Activated CD8-positive, alpha-beta T cell treated with anti-CD3 and anti-CD28 coated beads for 36 hours (primary cell): ENCODE results near the gene ELP4. TPM values are rescaled to one million over a fixed set of nuclear protein-coding genes. Genes with fewer than 3 reads are reported as not detected.

Source experiments
- ATAC-seq: fragments of 200-7000 bp; cut with Tn5 transposase; one replicate; pipeline ENCODE4 v1.10.0; 2021; ENCODE audit warnings: mild to moderate bottlenecking, moderate library complexity
- CTCF ChIA-PET: fragments of 350-600 bp; sonication (Branson Sonifier 250); formaldehyde crosslinking; loops from one replicate; lab custom pipeline; 2021; ENCODE audit warnings: antibody characterized with exemption; lab: Charles Lee
- POLR2A ChIA-PET: fragments of 350-600 bp; sonication (Branson Sonifier 250); formaldehyde crosslinking; loops from one replicate; lab custom pipeline; 2021; ENCODE audit warnings: antibody characterized with exemption; lab: Charles Lee
- DNase-seq: peaks from one replicate; pipeline ENCODE4 v3.0.0-alpha.2; 2020
- H3K27ac Mint-ChIP-seq: one replicate; pipeline ENCODE4 v1.8.0; 2021; ENCODE audit warnings: mild to moderate bottlenecking, mixed read lengths
- H3K27me3 Mint-ChIP-seq: one replicate; pipeline ENCODE4 v1.8.0; 2021; ENCODE audit warnings: mixed read lengths
- H3K36me3 Mint-ChIP-seq: one replicate; pipeline ENCODE4 v1.8.0; 2021; ENCODE audit warnings: low read depth, mixed read lengths
- H3K4me1 Mint-ChIP-seq: one replicate; pipeline ENCODE4 v1.8.0; 2021; ENCODE audit warnings: low read depth, mixed read lengths
- H3K4me3 Mint-ChIP-seq: one replicate; pipeline ENCODE4 v1.8.0; 2021; ENCODE audit warnings: mild to moderate bottlenecking, moderate library complexity, mixed read lengths
- H3K9me3 Mint-ChIP-seq: one replicate; pipeline ENCODE4 v1.8.0; 2021; ENCODE audit warnings: mixed read lengths
- intact Hi-C: fragments of 100-400 bp; cut with micrococcal nuclease; formaldehyde crosslinking; loops from one replicate; pipeline ENCODE4 v1.10.0; 2022
- total RNA-seq, 2 experiments: library from RNA; stranded (reverse); gene quantifications; one replicate each; pipeline ENCODE4 v1.2.3, GENCODE V29; 2021
- TF ChIP-seq, protein P1 (sequence below): fragments of 200-600 bp; IDR thresholded peaks from one replicate; pipeline ENCODE4 v1.8.0; 2022; ENCODE audit warnings: antibody characterized with exemption, mild to moderate bottlenecking

ELP4 gene
- total RNA-seq, 2 experiments from 2014 or later = 21.1 to 21.6 TPM

GRCh38 chr11:31800398-31801265, 291.1 kb downstream of the ELP4 start:
- H3K27me3 Mint-ChIP-seq = peaks cover 83% of the 10 kb centered on the region
- H3K4me3 Mint-ChIP-seq = no peak overlapping the region
- DNase-seq (no peak), ATAC-seq (no peak)
- H3K9me3 Mint-ChIP-seq = peaks cover 5% of the 10 kb centered on the region
- intact Hi-C loops = no loop called here
- peaks cover 12% of the 10 kb centered on the region for H3K36me3 Mint-ChIP-seq
- no peak overlapping the region for H3K27ac Mint-ChIP-seq
- CTCF ChIA-PET = no interaction called here
- POLR2A ChIA-PET = interaction anchor here (1.2 kb wide), 1 partner anchor 9 kb away, joined by 3 read pairs; no protein-coding TSS in a partner anchor
- TF ChIP-seq, protein P1, sequence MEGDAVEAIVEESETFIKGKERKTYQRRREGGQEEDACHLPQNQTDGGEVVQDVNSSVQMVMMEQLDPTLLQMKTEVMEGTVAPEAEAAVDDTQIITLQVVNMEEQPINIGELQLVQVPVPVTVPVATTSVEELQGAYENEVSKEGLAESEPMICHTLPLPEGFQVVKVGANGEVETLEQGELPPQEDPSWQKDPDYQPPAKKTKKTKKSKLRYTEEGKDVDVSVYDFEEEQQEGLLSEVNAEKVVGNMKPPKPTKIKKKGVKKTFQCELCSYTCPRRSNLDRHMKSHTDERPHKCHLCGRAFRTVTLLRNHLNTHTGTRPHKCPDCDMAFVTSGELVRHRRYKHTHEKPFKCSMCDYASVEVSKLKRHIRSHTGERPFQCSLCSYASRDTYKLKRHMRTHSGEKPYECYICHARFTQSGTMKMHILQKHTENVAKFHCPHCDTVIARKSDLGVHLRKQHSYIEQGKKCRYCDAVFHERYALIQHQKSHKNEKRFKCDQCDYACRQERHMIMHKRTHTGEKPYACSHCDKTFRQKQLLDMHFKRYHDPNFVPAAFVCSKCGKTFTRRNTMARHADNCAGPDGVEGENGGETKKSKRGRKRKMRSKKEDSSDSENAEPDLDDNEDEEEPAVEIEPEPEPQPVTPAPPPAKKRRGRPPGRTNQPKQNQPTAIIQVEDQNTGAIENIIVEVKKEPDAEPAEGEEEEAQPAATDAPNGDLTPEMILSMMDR = no peak
- H3K4me1 Mint-ChIP-seq = peaks cover 37% of the 10 kb centered on the region

- POLR2A ChIA-PET = interaction anchor here (1.2 to 1.8 kb wide), 2 partner anchors 9 to 12 kb away, joined by 3 to 4 read pairs; no protein-coding TSS in a partner anchor
- TF ChIP-seq, protein P1 = no peak
- H3K9me3 Mint-ChIP-seq = peaks cover 5% of the 10 kb centered on the region
- peaks cover 12% of the 10 kb centered on the region for H3K36me3 Mint-ChIP-seq
- no peak for ATAC-seq
- intact Hi-C loops = no loop called here
- H3K27me3 Mint-ChIP-seq = peaks cover 82% of the 10 kb centered on the region
- CTCF ChIA-PET = no interaction called here
- H3K27ac Mint-ChIP-seq = no peak overlapping the region
- no peak overlapping the region for H3K4me3 Mint-ChIP-seq
- no peak for DNase-seq
- peaks cover 37% of the 10 kb centered on the region for H3K4me1 Mint-ChIP-seq
Observed at GRCh38 chr11:31801298-31801702, 291.7 kb downstream of the ELP4 start.

DNA sequence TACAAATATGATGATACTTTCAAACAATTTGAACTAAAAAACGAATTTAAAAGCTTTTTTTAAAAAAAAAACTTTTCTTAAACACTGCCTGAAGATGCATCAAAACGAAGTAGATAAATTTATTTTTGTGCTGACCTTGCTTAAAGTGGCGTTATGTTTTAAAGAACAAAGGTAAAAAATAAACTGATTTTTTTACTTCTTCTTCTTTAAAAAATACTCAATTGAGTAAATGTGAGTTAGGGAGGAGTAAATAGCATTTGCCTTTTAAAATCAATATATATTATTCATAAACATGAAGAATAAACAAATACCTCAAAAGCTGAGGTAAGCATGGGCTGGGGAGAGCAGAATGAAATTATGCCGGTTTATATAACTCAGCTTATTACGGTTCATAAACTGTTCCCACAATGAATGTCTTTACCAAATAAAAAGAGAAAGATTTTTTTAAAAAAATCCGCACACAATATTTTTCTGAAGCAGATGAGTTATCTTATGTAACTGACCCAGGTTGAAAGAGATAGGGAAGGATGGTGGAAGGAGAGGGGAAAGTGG, 292.5 kb downstream of the ELP4 start:
- intact Hi-C loops = no loop called here
- ChIA-PET CTCF (no interaction called here), POLR2A (interaction anchor here (1.8 kb wide), 1 partner anchor 11 kb away, joined by 4 read pairs; no protein-coding TSS in a partner anchor)
- ATAC-seq = no peak
- TF ChIP-seq, protein P1 = no peak
- H3K9me3 Mint-ChIP-seq = peaks cover 5% of the 10 kb centered on the region
- H3K27me3 Mint-ChIP-seq = peaks cover 83% of the 10 kb centered on the region
- DNase-seq = no peak
- H3K4me1 Mint-ChIP-seq = peaks cover 40% of the 10 kb centered on the region
- H3K4me3 Mint-ChIP-seq = no peak overlapping the region
- H3K27ac Mint-ChIP-seq = no peak overlapping the region
- H3K36me3 Mint-ChIP-seq = peaks cover 12% of the 10 kb centered on the region

DNA sequence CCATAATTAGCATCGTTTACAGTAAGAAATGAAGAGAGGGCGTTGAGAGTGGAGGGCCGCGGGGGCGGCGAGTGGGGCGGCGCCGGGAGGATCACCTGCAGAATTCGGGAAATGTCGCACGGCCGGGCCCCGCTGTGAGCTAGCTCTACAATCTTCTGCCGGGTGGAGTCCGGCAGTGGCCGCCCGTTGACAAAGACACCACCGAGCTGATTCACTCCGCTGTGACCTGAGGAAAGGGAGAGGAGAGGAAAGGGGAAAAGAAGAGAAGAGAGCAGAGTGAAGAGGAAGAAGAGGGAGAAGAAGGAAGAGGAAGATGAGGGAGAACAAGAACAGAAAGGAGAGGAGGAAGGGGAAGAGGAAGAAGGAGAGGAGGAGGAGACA, 293.0 kb downstream of the ELP4 start:
- TF ChIP-seq, protein P1 = no peak
- Mint-ChIP-seq H3K4me3 (no peak overlapping the region), H3K9me3 (peaks cover 5% of the 10 kb centered on the region), H3K27me3 (peaks cover 84% of the 10 kb centered on the region), H3K27ac (no peak overlapping the region), H3K4me1 (peaks cover 37% of the 10 kb centered on the region), H3K36me3 (peaks cover 10% of the 10 kb centered on the region)
- ChIA-PET POLR2A (interaction anchor here (1.8 kb wide), 1 partner anchor 11 kb away, joined by 4 read pairs; no protein-coding TSS in a partner anchor), CTCF (no interaction called here)
- DNase-seq = no peak
- intact Hi-C loops = no loop called here
- ATAC-seq = no peak
